ENCODE data around the gene XRCC1.
"Not testable (repeated sequence)": the region's sequence is repeated elsewhere in the genome, so short reads cannot be mapped to it uniquely, and the experiment has no call there.

The XRCC1 gene

DNA sequence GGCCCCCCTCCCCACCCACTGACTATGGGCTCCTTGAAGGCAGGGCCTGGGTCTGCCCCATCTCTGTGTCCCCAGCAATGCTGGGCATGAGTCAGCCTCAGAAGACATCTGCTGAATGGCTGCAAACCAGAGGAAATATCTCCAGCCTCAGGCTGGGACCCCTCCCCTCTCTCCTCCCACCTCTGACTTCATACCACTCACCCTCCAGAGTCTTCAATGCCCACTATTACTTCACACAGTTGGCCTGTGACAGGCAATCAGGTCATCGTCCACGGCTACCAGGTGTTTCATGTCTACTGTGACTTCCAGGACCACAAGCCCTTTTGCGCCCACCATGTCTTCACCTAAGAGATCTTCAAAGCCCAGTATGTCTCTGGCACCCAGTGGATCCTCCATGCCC is 36.5 kb upstream of the XRCC1 start, which contains the start of gene SRRM5:
TSS of gene SRRM5 (plus strand) at position 301 of the 400 bp plus-strand sequence. CDS start at position 335, 34 bp downstream.
- no peak for DNase-seq (ENCODE audit: low read depth in 1 of 2, low spot score in 1 of 2)
- no peak for TF ChIP-seq JUND (IDR thresholded peaks at IDR 0.05; ENCODE audit: low read depth)
- in situ Hi-C loops (cut with HindIII; ENCODE audit: low pct_unique_long_range_greater_than_20kb, low sequenced_read_pairs), result no loop called here

DNA sequence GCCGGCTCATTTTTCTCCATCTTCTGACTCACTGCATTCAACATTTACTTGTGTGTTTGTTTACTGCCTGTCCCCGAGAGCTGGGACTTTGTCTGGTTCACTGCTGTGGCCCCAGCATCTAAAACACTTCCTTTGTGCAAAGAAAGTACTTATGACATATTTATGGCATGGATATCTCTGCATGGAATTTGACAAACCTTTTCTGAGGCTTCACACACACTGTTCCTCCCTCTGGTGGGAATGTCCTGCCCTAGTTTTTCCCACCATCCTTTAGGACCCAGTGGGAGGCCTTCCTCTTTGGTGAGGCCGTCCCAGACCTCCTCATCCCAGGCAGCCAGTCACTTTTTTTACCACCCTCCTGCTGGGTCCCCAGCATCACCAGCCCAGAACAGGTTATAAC is 35.2 kb upstream of the XRCC1 start:
- TF ChIP-seq JUND (IDR thresholded peaks at IDR 0.05; ENCODE audit: low read depth), result no peak
- in situ Hi-C loops (cut with HindIII; ENCODE audit: low pct_unique_long_range_greater_than_20kb, low sequenced_read_pairs), result no loop called here
- DNase-seq (ENCODE audit: low read depth in 1 of 2, low spot score in 1 of 2), result no peak

DNA sequence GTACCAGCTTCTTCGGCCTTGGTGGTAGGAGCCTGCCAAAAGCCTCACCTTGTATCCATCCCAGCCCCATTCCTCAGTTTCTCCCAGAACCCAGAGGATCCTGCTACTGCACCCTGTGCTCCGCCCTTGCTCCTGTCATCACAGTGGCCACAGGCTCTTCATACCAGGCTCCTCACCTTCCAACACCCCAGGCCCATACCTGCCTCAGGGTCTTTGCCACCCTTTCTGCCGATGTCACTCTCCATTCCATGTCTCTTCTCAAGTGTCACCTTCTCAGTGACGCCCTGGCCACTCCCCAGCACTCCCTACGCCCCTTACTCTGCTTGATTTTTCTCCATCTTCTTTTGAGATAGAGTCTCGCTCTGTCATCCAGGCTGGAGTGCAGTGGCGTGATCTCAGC is 34.5 kb upstream of the XRCC1 start:
- DNase-seq (ENCODE audit: low read depth in 1 of 2, low spot score in 1 of 2), result no peak
- TF ChIP-seq JUND (IDR thresholded peaks at IDR 0.05; ENCODE audit: low read depth), result no peak
- in situ Hi-C loops (cut with HindIII; ENCODE audit: low pct_unique_long_range_greater_than_20kb, low sequenced_read_pairs), result no loop called here

DNA sequence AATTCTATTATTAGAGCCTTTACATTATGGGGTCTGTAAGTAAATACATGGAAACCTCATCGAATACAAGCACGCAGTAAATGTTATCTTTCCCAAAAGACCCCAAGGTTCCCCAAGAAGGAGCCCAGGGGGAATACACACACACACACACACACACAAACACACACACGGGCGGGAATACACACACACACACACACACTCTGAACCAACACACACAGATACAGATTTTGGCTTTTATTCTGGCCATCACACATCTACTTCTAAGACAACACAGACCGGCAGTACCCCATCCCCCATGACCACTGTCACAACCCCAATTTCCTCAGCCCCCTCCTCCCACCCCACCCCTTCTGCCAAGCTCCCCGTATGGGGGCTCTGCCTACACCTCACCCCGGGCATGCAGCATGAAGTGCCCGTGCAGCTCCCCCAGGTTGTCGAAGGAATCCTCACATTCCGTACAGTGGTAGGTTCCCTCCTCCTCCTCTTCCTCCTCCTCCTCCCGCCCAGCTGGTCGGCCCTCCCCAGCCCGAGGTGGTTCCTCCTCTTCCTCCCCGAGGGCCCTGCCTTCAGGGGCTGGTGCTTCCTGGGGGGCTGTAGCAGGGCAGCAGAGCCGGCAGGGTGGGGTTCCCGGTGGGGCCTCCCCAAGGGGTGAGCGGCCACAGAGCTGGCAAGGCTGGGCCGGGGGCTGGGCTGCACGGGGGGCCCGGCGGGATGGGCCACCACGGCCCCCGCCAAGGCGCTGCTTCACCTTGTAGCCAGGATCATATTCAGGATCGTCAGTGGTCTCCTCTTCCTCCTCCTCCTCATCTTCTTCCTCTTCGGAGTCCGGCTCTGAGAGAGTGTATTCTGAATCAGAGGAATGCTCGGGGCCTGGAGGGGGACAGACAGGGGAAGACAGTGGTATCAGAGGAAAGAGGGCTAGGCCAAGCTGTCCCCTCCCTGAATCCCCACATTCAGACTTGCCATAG is 32.2 kb upstream of the XRCC1 start:
- in situ Hi-C loops (cut with HindIII; ENCODE audit: low pct_unique_long_range_greater_than_20kb, low sequenced_read_pairs), result no loop called here
- no peak for TF ChIP-seq JUND (IDR thresholded peaks at IDR 0.05; ENCODE audit: low read depth)
- DNase-seq (ENCODE audit: low read depth in 1 of 2, low spot score in 1 of 2), result no peak

DNA sequence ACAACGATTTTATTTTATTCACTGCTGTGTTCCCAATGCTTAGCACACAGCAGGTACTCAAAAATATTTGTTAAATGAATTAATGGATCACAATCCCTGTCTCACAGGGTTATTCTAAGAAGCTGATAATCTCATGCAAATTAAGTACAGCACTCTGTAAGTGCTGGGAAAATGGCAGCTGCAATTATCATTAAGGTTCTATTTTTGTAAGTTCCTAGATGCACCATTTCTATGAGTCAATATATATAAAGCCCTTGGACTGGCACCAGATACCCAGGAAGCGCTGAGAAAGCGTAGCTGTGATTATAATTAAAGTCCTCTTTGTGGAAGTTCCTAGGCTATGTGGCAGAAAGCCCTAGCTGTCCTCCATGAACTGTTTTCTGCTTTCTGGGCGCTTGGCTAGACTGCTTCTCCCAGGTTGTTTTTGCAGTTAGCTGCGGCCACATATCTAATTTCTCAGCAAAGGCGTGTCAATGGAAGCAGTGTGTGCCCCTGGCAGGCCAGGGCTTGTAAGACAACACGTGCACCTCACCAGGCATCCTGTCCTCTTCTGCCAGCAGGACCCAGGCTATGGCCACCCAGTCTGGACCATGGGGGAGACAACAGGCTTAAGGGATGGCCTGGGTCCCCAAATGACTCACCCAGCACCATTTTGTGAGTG is 31.4 kb upstream of the XRCC1 start:
- in situ Hi-C loops (cut with HindIII; ENCODE audit: low pct_unique_long_range_greater_than_20kb, low sequenced_read_pairs), result no loop called here
- no peak for TF ChIP-seq JUND (IDR thresholded peaks at IDR 0.05; ENCODE audit: low read depth)
- DNase-seq (ENCODE audit: low read depth in 1 of 2, low spot score in 1 of 2), result no peak

DNA sequence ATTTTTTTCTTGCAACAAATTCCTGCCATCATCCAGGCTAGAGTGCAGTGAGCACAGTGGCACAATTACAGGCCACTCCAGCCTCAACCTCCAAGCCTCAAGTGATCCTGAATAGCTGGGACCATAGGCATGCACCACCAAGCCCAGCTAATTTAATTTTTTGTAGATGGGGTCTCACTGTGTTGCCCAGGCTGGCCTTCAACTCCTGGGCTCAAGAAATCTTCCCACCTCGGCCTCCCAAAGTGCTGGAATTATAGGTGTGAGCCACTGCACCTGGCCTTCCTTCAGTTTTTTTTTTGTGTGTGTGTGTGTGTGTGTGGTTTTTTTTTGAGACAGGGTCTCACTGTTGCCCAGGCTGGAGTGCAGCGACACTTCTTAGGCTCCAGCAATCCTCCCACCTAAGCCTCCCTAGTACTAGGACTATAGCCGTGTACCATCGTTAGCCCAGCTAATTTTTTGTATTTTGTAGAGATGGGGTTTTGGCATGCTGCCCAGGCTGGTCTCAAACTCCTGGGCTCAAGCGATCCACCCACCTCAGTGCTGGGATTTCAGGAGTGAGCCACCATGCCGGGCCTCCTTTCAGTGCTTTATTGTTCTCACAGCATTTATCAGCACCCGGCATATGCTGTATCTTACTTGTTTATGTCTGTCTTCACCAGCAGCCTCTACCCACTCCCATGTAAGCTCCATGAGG is 30.7 kb upstream of the XRCC1 start:
- in situ Hi-C loops (cut with HindIII; ENCODE audit: low pct_unique_long_range_greater_than_20kb, low sequenced_read_pairs), result no loop called here
- no peak for TF ChIP-seq JUND (IDR thresholded peaks at IDR 0.05; ENCODE audit: low read depth)
- no peak for DNase-seq (ENCODE audit: low read depth in 1 of 2, low spot score in 1 of 2)

DNA sequence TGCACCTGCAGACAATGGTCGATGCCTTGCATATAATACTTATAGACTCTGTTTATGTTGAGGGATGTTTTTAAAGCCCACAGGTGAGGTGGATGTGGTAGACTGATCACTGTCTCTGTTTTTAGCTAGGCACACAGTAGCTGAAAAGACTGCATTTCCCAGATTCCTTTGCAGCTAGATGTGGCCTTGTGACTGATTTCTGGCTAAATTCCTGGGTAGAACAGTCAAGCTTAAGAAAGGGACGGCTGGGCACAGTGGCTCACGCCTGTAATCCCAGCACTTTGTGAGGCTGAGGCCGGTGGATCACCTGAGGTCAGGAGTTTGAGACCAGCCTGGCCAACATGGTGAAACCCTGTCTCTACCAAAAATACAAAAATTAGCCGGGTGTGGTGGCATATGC is 25.0 kb upstream of the XRCC1 start:
- DNase-seq (ENCODE audit: low read depth in 1 of 2, low spot score in 1 of 2); in situ Hi-C loops (cut with HindIII; ENCODE audit: low pct_unique_long_range_greater_than_20kb, low sequenced_read_pairs): not testable (repeated sequence)

DNA sequence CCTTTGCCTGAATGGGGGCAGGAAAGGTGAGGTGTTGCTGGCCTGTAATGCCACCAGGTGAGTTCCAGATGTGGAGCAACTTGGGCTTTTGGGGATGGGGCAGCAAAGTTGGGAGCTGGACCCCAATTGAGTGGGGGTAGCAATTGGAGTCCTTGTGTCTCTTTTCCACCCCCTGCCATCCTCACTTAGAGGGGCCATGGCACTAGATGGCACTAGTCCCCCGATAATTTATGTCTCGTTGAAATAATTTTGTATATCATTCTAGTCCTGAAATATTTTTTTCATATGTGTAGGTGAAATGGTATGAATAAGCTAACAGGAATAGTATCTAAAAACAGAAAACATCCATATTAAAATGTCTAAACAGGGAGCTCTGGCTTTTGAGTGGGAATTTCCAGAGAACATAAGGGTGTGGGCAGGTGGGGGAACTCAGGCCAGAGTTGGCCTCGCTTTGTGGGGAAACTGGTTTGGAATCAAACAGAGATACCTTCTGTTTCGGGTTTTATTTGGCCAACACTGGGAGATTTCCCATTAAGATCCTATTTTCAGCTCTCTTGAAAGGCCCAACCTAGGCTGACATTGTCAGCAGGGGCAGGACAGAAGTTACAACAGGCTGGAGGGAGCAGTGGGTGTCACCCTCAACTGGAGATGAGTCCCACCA is 24.4 kb upstream of the XRCC1 start:
- DNase-seq (ENCODE audit: low read depth in 1 of 2, low spot score in 1 of 2), result no peak
- no peak for TF ChIP-seq JUND (IDR thresholded peaks at IDR 0.05; ENCODE audit: low read depth)
- in situ Hi-C loops (cut with HindIII; ENCODE audit: low pct_unique_long_range_greater_than_20kb, low sequenced_read_pairs), result no loop called here

DNA sequence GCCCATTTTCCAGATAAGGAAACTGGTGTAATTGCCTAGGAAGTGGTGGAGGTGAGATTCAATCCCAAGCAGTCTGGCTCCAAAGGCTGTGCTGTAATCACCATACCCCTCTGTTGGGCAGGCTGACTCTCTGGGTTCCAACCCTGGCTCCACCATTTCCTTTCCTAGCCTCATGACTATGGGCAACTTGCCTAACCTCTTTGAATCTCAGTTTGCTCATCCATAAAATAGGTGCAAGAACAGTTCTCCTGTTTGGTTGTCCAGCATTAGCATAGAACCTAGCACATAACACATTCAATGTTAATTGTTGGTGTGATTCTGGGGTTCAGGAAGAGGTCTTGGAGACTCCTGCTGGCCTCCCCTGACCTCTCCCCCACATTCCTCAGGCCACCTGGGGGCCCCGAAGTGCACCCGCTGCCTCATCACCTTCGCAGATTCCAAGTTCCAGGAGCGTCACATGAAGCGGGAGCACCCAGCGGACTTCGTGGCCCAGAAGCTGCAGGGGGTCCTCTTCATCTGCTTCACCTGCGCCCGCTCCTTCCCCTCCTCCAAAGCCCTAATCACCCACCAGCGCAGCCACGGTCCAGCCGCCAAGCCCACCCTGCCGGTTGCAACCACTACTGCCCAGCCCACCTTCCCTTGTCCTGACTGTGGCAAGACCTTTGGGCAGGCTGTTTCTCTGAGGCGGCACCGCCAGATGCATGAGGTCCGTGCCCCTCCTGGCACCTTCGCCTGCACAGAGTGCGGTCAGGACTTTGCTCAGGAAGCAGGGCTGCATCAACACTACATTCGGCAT is 23.3 kb upstream of the XRCC1 start:
- no peak for TF ChIP-seq JUND (IDR thresholded peaks at IDR 0.05; ENCODE audit: low read depth)
- no peak for DNase-seq (ENCODE audit: low read depth in 1 of 2, low spot score in 1 of 2)
- in situ Hi-C loops (cut with HindIII; ENCODE audit: low pct_unique_long_range_greater_than_20kb, low sequenced_read_pairs), result no loop called here

DNA sequence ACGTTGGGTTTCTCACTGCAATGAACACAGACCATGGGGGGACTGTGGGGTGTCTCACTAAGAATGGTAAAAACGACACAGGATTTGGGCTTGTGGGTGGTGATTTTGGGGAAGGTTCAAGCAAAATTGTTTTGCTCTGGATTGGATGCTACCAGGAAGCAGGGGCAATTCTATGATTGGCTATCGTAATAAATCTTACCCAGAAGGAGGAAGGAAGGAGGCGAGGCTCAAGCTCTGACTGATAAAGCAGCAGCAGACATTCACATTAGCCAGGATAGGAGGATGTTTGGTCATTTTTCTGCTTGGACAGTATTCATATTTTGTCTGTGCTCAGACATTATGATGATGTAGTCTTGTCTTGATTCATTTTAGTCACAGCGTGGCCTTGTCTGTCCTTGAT is 22.5 kb upstream of the XRCC1 start:
- in situ Hi-C loops (cut with HindIII; ENCODE audit: low pct_unique_long_range_greater_than_20kb, low sequenced_read_pairs), result no loop called here

DNA sequence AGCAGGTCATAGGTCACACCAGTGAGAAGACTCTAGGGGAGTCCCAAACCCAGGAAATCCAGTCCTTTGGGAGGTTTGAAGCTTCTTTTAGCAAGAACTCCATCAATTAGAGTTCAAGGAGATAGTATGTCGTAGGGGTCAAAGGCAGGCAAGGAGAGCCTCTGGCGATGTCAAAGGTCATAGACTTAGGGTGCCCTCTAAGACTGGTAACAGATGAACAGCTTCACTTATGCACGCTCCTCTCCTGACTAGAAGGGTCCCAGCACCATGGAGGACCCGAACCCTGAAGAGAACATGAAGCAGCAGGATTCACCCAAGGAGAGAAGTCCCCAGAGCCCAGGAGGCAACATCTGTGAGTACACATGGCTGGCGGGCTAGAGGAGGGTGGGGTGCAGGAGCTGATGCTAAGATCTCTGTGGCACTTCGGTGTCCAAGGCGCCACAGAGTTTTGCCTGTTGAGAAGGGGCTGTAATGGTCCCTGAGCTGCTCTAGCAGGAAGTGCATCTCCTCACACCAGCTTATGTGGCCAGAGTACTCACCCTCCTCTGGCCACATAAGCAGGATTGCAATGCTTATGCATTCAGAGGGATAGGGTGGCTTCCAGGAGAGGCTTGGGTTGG is 21.6 kb upstream of the XRCC1 start:
- DNase-seq (ENCODE audit: low read depth in 1 of 2, low spot score in 1 of 2), result no peak

More for the DNA sequence above, 22.5 kb upstream of the XRCC1 start:
- DNase-seq (ENCODE audit: low read depth in 1 of 2, low spot score in 1 of 2), result no peak
- no peak for TF ChIP-seq JUND (IDR thresholded peaks at IDR 0.05; ENCODE audit: low read depth)

More for the DNA sequence above, 21.6 kb upstream of the XRCC1 start:
- in situ Hi-C loops (cut with HindIII; ENCODE audit: low pct_unique_long_range_greater_than_20kb, low sequenced_read_pairs), result no loop called here
- TF ChIP-seq JUND (IDR thresholded peaks at IDR 0.05; ENCODE audit: low read depth), result no peak
